Stimulated activated CD4-positive, alpha-beta T cell treated with anti-CD3 and anti-CD28 coated beads, Interleukin-2, amount 100 ng/mL, for 4 hours (primary cell): Measurements from ENCODE around the gene KIFC1.
"Not testable (repeated sequence)": the region's sequence is repeated elsewhere in the genome, so short reads cannot be mapped to it uniquely, and the experiment has no call there.

Experiments used
- DNase-seq: peaks from one replicate; pipeline ENCODE4 v3.0.0-alpha.2; 2020; ENCODE audit warnings: low read depth

The KIFC1 gene

GRCh38 chr6:33391278-33391921 lies at the start of gene KIFC1:
TSS of gene KIFC1 (plus strand) at chr6:33391823. CDS start at chr6:33391986, 163 bp downstream.
- peak; percentile 98 for DNase-seq

GRCh38 chr6:33343606-33343952 lies 48.0 kb upstream of the KIFC1 start:
- DNase-seq: not testable (repeated sequence)

GRCh38 chr6:33343953-33344611 lies 47.5 kb upstream of the KIFC1 start:
- peak; percentile 40 for DNase-seq

GRCh38 chr6:33344701-33345697 lies 46.6 kb upstream of the KIFC1 start:
- DNase-seq: peak; percentile 53

- not testable (repeated sequence) for DNase-seq
These were observed 44.7 kb upstream of the KIFC1 start for GRCh38 chr6:33346972-33347371.

GRCh38 chr6:33347816-33348215 lies 43.8 kb upstream of the KIFC1 start:
- no peak for DNase-seq

GRCh38 chr6:33355860-33356259 lies 35.8 kb upstream of the KIFC1 start:
- not testable (repeated sequence) for DNase-seq

- DNase-seq: no peak
These were observed 35.3 kb upstream of the KIFC1 start for GRCh38 chr6:33356295-33356694.

- not testable (repeated sequence) for DNase-seq
These were observed 34.3 kb upstream of the KIFC1 start for GRCh38 chr6:33357160-33357871.

- no peak for DNase-seq
These were observed 32.3 kb upstream of the KIFC1 start for GRCh38 chr6:33359331-33359730.

GRCh38 chr6:33363486-33363885 lies 28.1 kb upstream of the KIFC1 start:
- DNase-seq: not testable (repeated sequence)

- not testable (repeated sequence) for DNase-seq
These were observed 27.0 kb upstream of the KIFC1 start for GRCh38 chr6:33364475-33365205.

- DNase-seq: not testable (repeated sequence)
These were observed 26.2 kb upstream of the KIFC1 start for GRCh38 chr6:33365206-33365971.

GRCh38 chr6:33367009-33367714 lies 24.5 kb upstream of the KIFC1 start:
- DNase-seq: no peak

- DNase-seq: not testable (repeated sequence)
These were observed 24.0 kb upstream of the KIFC1 start for GRCh38 chr6:33367715-33368025.

GRCh38 chr6:33371901-33372300 lies 19.7 kb upstream of the KIFC1 start:
- DNase-seq: not testable (repeated sequence)

GRCh38 chr6:33372526-33373123 lies 19.0 kb upstream of the KIFC1 start:
- DNase-seq: no peak

- DNase-seq: no peak
These were observed 17.4 kb upstream of the KIFC1 start for GRCh38 chr6:33373960-33374910.
